Neural progenitor cell (in vitro differentiated cells): ENCODE results near the gene LAMC1. TPM values are rescaled to one million over a fixed set of nuclear protein-coding genes. Genes with fewer than 3 reads are reported as not detected.

ENCODE experiments used
- DNase-seq: peaks from one replicate; pipeline ENCODE4 v3.0.0-alpha.2; 2016; ENCODE audit warnings: low spot score
- H2AFZ ChIP-seq: fragments of 200-600 bp; sonication (generic); replicated peaks from 2 replicates; pipeline ENCODE4 v1.6.1; 2016; ENCODE audit warnings: antibody characterized with exemption
- H3F3A ChIP-seq: fragments of 200-600 bp; sonication (generic); 2 replicates; pipeline ENCODE4 v1.6.1; 2016; ENCODE audit warnings: antibody characterized with exemption, low read depth
- H3K27ac ChIP-seq: fragments of 200-600 bp; sonication (generic); 2 replicates; pipeline ENCODE4 v1.5.1; 2016; ENCODE audit warnings: mild to moderate bottlenecking
- H3K27me3 ChIP-seq: fragments of 200-600 bp; sonication (generic); 2 replicates; pipeline ENCODE4 v1.6.1; 2016; ENCODE audit warnings: mild to moderate bottlenecking, moderate library complexity
- H3K36me3 ChIP-seq: fragments of 200-600 bp; sonication (generic); 2 replicates; pipeline ENCODE4 v1.5.1; 2016
- H3K4me1 ChIP-seq: fragments of 200-600 bp; sonication (generic); 2 replicates; pipeline ENCODE4 v1.6.1; 2016; ENCODE audit warnings: mixed run types
- H3K4me2 ChIP-seq: fragments of 200-600 bp; sonication (generic); 2 replicates; pipeline ENCODE4 v1.6.1; 2016
- H3K4me3 ChIP-seq: fragments of 200-600 bp; sonication (generic); 2 replicates; pipeline ENCODE4 v1.5.1; 2016
- H3K79me2 ChIP-seq: fragments of 200-600 bp; sonication (generic); 2 replicates; pipeline ENCODE4 v1.6.1; 2016; ENCODE audit warnings: low read depth
- H3K9ac ChIP-seq: fragments of 200-600 bp; sonication (generic); 2 replicates; pipeline ENCODE4 v1.6.1; 2016
- H3K9me3 ChIP-seq: fragments of 200-600 bp; sonication (generic); 2 replicates; pipeline ENCODE4 v1.5.1; 2016; ENCODE audit warnings: low read depth
- H4K20me1 ChIP-seq: fragments of 200-600 bp; sonication (generic); 2 replicates; pipeline ENCODE4 v1.6.1; 2016; ENCODE audit warnings: low read depth
- H3K27ac Mint-ChIP-seq: 3 replicates; pipeline ENCODE4 v1.8.0; 2021; ENCODE audit warnings: mixed read lengths
- H3K27me3 Mint-ChIP-seq: 2 replicates; pipeline ENCODE4 v1.8.0; 2022; ENCODE audit warnings: low read depth, mild to moderate bottlenecking, inconsistent platforms, moderate library complexity, mixed read lengths; ENCODE audit not compliant: insufficient read depth
- H3K36me3 Mint-ChIP-seq: 3 replicates; pipeline ENCODE4 v1.8.0; 2021; ENCODE audit warnings: mixed read lengths
- H3K4me1 Mint-ChIP-seq: 3 replicates; pipeline ENCODE4 v1.8.0; 2021; ENCODE audit warnings: mixed read lengths
- H3K4me3 Mint-ChIP-seq: 3 replicates; pipeline ENCODE4 v1.8.0; 2021; ENCODE audit warnings: mild to moderate bottlenecking, moderate library complexity, mixed read lengths
- H3K9me3 Mint-ChIP-seq: 3 replicates; pipeline ENCODE4 v1.8.0; 2020; ENCODE audit warnings: mixed read lengths
- EZH2 ChIP-seq: fragments of 200-600 bp; sonication (generic); IDR thresholded peaks from 2 replicates; pipeline ENCODE4 v1.6.1; 2017; ENCODE audit warnings: antibody characterized with exemption, mild to moderate bottlenecking, moderate library complexity
- EZH2phosphoT487 ChIP-seq: fragments of 200-600 bp; sonication (generic); IDR thresholded peaks from 2 replicates; pipeline ENCODE4 v1.6.1; 2017; ENCODE audit warnings: antibody characterized with exemption
- total RNA-seq: library from RNA; depleted of rRNA; stranded (reverse); fragments of >200 nt; gene quantifications from 2 replicates; pipeline ENCODE4 v1.2.3, GENCODE V29; 2015; ENCODE audit warnings: low replicate concordance
- TF ChIP-seq, protein P1 (sequence below): fragments of 200-600 bp; sonication (generic); IDR thresholded peaks from 2 replicates; pipeline ENCODE4 v1.5.1; 2017; ENCODE audit warnings: antibody characterized with exemption, mild to moderate bottlenecking

LAMC1 gene
- total RNA-seq, 1 donor from 2014 or later = 90.2 TPM

- Mint-ChIP-seq H3K36me3 (no peaks in the 10 kb centered on the region), H3K4me3 (peak overlapping the region; percentile 80), H3K4me1 (peaks cover 6% of the 10 kb centered on the region), H3K27me3 (peaks cover 7% of the 10 kb centered on the region), H3K9me3 (no peaks in the 10 kb centered on the region), H3K27ac (no peak overlapping the region)
- Histone ChIP-seq H3K9ac (no peak overlapping the region), H2AFZ (peak overlapping the region; percentile 99), H3K4me2 (peak overlapping the region; percentile 82), H3F3A (no peaks in the 10 kb centered on the region), H4K20me1 (no peaks in the 10 kb centered on the region), H3K4me1 (no peaks in the 10 kb centered on the region), H3K27ac (no peak overlapping the region), H3K36me3 (no peaks in the 10 kb centered on the region), H3K4me3 (peak overlapping the region; percentile 59), H3K79me2 (no peaks in the 10 kb centered on the region), H3K27me3 (peaks cover 42% of the 10 kb centered on the region), H3K9me3 (no peaks in the 10 kb centered on the region)
- TF ChIP-seq EZH2 (no peak), EZH2phosphoT487 (no peak)
- no peak for DNase-seq
Observed at GRCh38 chr1:183186841-183187240, 163.6 kb downstream of the LAMC1 start.

DNA sequence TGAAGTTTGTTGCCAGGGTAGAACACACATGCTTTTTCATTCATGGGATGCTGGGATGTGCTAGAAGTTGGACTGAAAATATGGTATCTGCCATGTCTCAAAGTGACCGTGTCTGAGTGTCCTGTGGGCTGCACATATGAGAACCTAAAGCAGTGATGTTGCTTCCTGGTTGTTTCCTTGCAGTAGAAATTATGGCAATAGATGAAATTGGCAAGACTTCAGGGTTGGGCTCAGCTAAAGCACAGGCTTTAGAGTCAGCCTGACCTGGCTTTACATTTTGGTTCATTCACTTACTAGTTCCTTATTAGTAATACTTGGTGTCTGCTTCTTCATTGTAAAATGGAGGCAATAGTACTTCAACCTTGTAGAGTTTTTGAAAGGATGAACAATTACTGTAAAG is 165.0 kb downstream of the LAMC1 start:
- Histone ChIP-seq H2AFZ (no peak overlapping the region), H3K9me3 (no peaks in the 10 kb centered on the region), H3K4me2 (no peak overlapping the region), H3K36me3 (no peaks in the 10 kb centered on the region), H3K27me3 (peaks cover 42% of the 10 kb centered on the region), H3K4me3 (no peak overlapping the region), H3F3A (no peaks in the 10 kb centered on the region), H3K9ac (no peak overlapping the region), H3K4me1 (no peaks in the 10 kb centered on the region), H4K20me1 (no peaks in the 10 kb centered on the region), H3K27ac (no peak overlapping the region), H3K79me2 (no peaks in the 10 kb centered on the region)
- Mint-ChIP-seq H3K4me3 (no peak overlapping the region), H3K36me3 (no peaks in the 10 kb centered on the region), H3K27ac (no peak overlapping the region), H3K27me3 (peaks cover 7% of the 10 kb centered on the region), H3K4me1 (peaks cover 6% of the 10 kb centered on the region), H3K9me3 (no peaks in the 10 kb centered on the region)
- no peak for DNase-seq
- TF ChIP-seq, protein P1, sequence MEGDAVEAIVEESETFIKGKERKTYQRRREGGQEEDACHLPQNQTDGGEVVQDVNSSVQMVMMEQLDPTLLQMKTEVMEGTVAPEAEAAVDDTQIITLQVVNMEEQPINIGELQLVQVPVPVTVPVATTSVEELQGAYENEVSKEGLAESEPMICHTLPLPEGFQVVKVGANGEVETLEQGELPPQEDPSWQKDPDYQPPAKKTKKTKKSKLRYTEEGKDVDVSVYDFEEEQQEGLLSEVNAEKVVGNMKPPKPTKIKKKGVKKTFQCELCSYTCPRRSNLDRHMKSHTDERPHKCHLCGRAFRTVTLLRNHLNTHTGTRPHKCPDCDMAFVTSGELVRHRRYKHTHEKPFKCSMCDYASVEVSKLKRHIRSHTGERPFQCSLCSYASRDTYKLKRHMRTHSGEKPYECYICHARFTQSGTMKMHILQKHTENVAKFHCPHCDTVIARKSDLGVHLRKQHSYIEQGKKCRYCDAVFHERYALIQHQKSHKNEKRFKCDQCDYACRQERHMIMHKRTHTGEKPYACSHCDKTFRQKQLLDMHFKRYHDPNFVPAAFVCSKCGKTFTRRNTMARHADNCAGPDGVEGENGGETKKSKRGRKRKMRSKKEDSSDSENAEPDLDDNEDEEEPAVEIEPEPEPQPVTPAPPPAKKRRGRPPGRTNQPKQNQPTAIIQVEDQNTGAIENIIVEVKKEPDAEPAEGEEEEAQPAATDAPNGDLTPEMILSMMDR = no peak
- TF ChIP-seq EZH2phosphoT487 = no peak
- TF ChIP-seq EZH2 = no peak

GRCh38 chr1:183191833-183192232 is 168.6 kb downstream of the LAMC1 start:
- H3K9me3 Mint-ChIP-seq = peaks cover 2% of the 10 kb centered on the region
- TF ChIP-seq EZH2phosphoT487 = no peak
- TF ChIP-seq, protein P1 = no peak
- no peak for TF ChIP-seq EZH2
- H3K4me2 ChIP-seq = no peak overlapping the region

DNA sequence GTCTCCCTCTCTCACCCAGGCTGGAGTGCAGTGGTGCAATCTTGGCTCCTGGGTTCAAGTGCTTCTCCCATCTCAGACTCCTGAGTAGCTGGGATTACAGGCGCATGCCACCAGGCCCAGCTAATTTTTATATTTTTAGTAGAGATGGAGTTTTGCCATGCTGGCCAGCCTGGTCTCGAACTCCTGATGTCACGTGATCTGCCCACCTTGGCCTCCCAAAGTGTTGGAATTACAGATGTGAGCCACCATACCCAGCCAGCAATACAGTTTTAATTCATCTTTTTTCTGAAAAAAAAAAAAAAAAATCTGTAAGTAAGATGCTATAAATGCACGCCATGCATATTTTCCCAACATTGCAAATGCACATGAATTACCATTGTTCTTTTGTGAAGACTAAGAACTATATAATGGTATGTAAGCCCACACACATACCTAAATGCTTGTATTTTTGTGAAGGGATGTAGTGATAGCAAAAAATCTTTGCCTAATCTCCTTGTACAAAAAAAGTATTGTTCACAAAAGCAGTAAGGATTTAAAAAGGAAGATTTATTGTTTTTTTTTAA is 170.8 kb downstream of the LAMC1 start:
- Histone ChIP-seq H3K4me2 (no peak overlapping the region), H3K36me3 (no peaks in the 10 kb centered on the region), H3K27ac (no peak overlapping the region), H3K9me3 (no peaks in the 10 kb centered on the region), H3K9ac (no peak overlapping the region), H3K4me1 (peaks cover 5% of the 10 kb centered on the region), H3F3A (no peaks in the 10 kb centered on the region), H4K20me1 (no peaks in the 10 kb centered on the region), H3K79me2 (no peaks in the 10 kb centered on the region), H3K27me3 (no peaks in the 10 kb centered on the region), H3K4me3 (no peak overlapping the region), H2AFZ (no peak overlapping the region)
- H3K36me3 Mint-ChIP-seq = no peaks in the 10 kb centered on the region
- H3K27ac Mint-ChIP-seq = no peak overlapping the region
- TF ChIP-seq EZH2phosphoT487 = no peak
- TF ChIP-seq, protein P1 = no peak
- peaks cover 6% of the 10 kb centered on the region for H3K4me1 Mint-ChIP-seq
- DNase-seq = no peak
- H3K27me3 Mint-ChIP-seq = no peaks in the 10 kb centered on the region
- H3K4me3 Mint-ChIP-seq = no peak overlapping the region
- peaks cover 2% of the 10 kb centered on the region for H3K9me3 Mint-ChIP-seq

More at GRCh38 chr1:183191833-183192232, 168.6 kb downstream of the LAMC1 start:
- H3K4me3 Mint-ChIP-seq = no peak overlapping the region
- Histone ChIP-seq H3K9ac (no peak overlapping the region), H3K27me3 (peaks cover 14% of the 10 kb centered on the region), H3K36me3 (no peaks in the 10 kb centered on the region), H3F3A (no peaks in the 10 kb centered on the region), H3K4me3 (no peak overlapping the region), H3K4me1 (peaks cover 5% of the 10 kb centered on the region), H4K20me1 (no peaks in the 10 kb centered on the region), H2AFZ (no peak overlapping the region), H3K9me3 (no peaks in the 10 kb centered on the region), H3K79me2 (no peaks in the 10 kb centered on the region), H3K27ac (no peak overlapping the region)
- no peaks in the 10 kb centered on the region for H3K27me3 Mint-ChIP-seq
- H3K36me3 Mint-ChIP-seq = no peaks in the 10 kb centered on the region
- H3K4me1 Mint-ChIP-seq = peaks cover 2% of the 10 kb centered on the region
- DNase-seq = no peak
- H3K27ac Mint-ChIP-seq = no peak overlapping the region
